ENCODE measurements around the gene CAND2.

DNA sequence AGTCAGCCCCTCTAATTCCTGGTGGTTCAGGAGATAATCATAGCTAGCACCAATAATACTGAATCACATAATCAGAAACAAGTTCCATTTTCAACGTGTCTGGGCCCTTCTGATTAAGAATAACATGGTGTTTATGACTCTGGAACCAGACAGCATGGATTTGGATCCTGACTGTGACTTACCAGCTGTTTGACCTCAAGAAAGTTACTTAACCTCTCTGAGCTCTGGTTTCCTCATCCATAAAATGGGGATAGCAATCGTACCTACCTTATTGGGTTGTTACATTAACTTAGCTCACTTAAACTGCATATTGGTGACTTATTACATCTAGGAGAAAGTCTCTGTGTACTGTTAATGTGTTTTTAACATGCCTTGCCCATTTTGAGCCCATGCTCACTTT is 26.7 kb upstream of the CAND2 start:
- TF ChIP-seq, protein P1, sequence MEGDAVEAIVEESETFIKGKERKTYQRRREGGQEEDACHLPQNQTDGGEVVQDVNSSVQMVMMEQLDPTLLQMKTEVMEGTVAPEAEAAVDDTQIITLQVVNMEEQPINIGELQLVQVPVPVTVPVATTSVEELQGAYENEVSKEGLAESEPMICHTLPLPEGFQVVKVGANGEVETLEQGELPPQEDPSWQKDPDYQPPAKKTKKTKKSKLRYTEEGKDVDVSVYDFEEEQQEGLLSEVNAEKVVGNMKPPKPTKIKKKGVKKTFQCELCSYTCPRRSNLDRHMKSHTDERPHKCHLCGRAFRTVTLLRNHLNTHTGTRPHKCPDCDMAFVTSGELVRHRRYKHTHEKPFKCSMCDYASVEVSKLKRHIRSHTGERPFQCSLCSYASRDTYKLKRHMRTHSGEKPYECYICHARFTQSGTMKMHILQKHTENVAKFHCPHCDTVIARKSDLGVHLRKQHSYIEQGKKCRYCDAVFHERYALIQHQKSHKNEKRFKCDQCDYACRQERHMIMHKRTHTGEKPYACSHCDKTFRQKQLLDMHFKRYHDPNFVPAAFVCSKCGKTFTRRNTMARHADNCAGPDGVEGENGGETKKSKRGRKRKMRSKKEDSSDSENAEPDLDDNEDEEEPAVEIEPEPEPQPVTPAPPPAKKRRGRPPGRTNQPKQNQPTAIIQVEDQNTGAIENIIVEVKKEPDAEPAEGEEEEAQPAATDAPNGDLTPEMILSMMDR (IDR thresholded peaks at IDR 0.05) = no peak
- no peak for TF ChIP-seq POLR2A (IDR thresholded peaks at IDR 0.05)
